Skeletal muscle satellite cell (primary cell): ENCODE measurements around the gene SARDH.

Experiments used
- H3K27me3 ChIP-seq: 2 replicates; pipeline ENCODE4 v1.7.0; 2013; ENCODE audit warnings: low read length; ENCODE audit not compliant: control insufficient read depth, insufficient read depth
- H3K36me3 ChIP-seq: 2 replicates; pipeline ENCODE4 v1.7.0; 2013; ENCODE audit warnings: mild to moderate bottlenecking, control low read depth, low read length; ENCODE audit not compliant: insufficient read depth
- H3K4me1 ChIP-seq: 2 replicates; pipeline ENCODE4 v1.7.0; 2013; ENCODE audit warnings: low read length; ENCODE audit not compliant: control insufficient read depth, insufficient read depth
- H3K4me2 ChIP-seq: 2 replicates; pipeline ENCODE4 v1.7.0; 2013; ENCODE audit warnings: mild to moderate bottlenecking, low read length
- H3K4me3 ChIP-seq: 2 replicates; pipeline ENCODE4 v1.7.0; 2013; ENCODE audit warnings: low read length
- H3K9ac ChIP-seq: 2 replicates; pipeline ENCODE4 v1.7.0; 2013; ENCODE audit warnings: mild to moderate bottlenecking, low read depth, low read length, moderate library complexity
- H3K9me3 ChIP-seq: replicated peaks from 2 replicates; pipeline ENCODE4 v1.7.0; 2013; ENCODE audit warnings: mild to moderate bottlenecking, control low read depth, low read length

SARDH gene

GRCh38 chr9:133735415-133735775 lies 2.8 kb downstream of the SARDH start:
- Histone ChIP-seq H3K4me3 (no peak overlapping the region), H3K4me1 (peaks cover 15% of the 10 kb centered on the region), H3K36me3 (no peaks in the 10 kb centered on the region), H3K9ac (no peak overlapping the region), H3K4me2 (no peak overlapping the region), H3K27me3 (no peaks in the 10 kb centered on the region), H3K9me3 (no peaks in the 10 kb centered on the region)

GRCh38 chr9:133734590-133735414 lies 3.4 kb downstream of the SARDH start:
- H3K4me3 ChIP-seq = no peak overlapping the region
- H3K9me3 ChIP-seq = no peaks in the 10 kb centered on the region
- no peak overlapping the region for H3K9ac ChIP-seq

GRCh38 chr9:133733796-133734533 lies 4.2 kb downstream of the SARDH start:
- Histone ChIP-seq H3K9ac (no peak overlapping the region), H3K36me3 (no peaks in the 10 kb centered on the region), H3K27me3 (peaks cover 4% of the 10 kb centered on the region), H3K4me1 (peaks cover 15% of the 10 kb centered on the region), H3K9me3 (no peaks in the 10 kb centered on the region), H3K4me3 (no peak overlapping the region), H3K4me2 (no peak overlapping the region)

More at GRCh38 chr9:133734590-133735414, 3.4 kb downstream of the SARDH start:
- H3K27me3 ChIP-seq = no peaks in the 10 kb centered on the region
- no peaks in the 10 kb centered on the region for H3K36me3 ChIP-seq
- H3K4me1 ChIP-seq = peaks cover 15% of the 10 kb centered on the region
- no peak overlapping the region for H3K4me2 ChIP-seq

- H3K4me3 ChIP-seq = no peak overlapping the region
- peaks cover 11% of the 10 kb centered on the region for H3K4me1 ChIP-seq
- no peak overlapping the region for H3K4me2 ChIP-seq
- no peaks in the 10 kb centered on the region for H3K9me3 ChIP-seq
- H3K36me3 ChIP-seq = no peaks in the 10 kb centered on the region
- H3K27me3 ChIP-seq = peaks cover 4% of the 10 kb centered on the region
- H3K9ac ChIP-seq = no peak overlapping the region
Observed at GRCh38 chr9:133733421-133733795, 4.7 kb downstream of the SARDH start.

- Histone ChIP-seq H3K9me3 (no peaks in the 10 kb centered on the region), H3K27me3 (peaks cover 4% of the 10 kb centered on the region), H3K4me3 (no peak overlapping the region), H3K9ac (no peak overlapping the region), H3K36me3 (no peaks in the 10 kb centered on the region), H3K4me1 (peaks cover 7% of the 10 kb centered on the region), H3K4me2 (no peak overlapping the region)
Observed at GRCh38 chr9:133732639-133733408, 5.3 kb downstream of the SARDH start.

GRCh38 chr9:133731876-133732638 lies 6.1 kb downstream of the SARDH start:
- H3K36me3 ChIP-seq = no peaks in the 10 kb centered on the region
- no peak overlapping the region for H3K9ac ChIP-seq
- no peaks in the 10 kb centered on the region for H3K4me1 ChIP-seq
- H3K4me3 ChIP-seq = no peak overlapping the region
- no peak overlapping the region for H3K4me2 ChIP-seq
- no peaks in the 10 kb centered on the region for H3K9me3 ChIP-seq
- H3K27me3 ChIP-seq = peaks cover 4% of the 10 kb centered on the region

- H3K27me3 ChIP-seq = peaks cover 4% of the 10 kb centered on the region
- H3K9me3 ChIP-seq = no peaks in the 10 kb centered on the region
- no peaks in the 10 kb centered on the region for H3K4me1 ChIP-seq
- H3K4me3 ChIP-seq = no peak overlapping the region
- no peak overlapping the region for H3K9ac ChIP-seq
- H3K36me3 ChIP-seq = no peaks in the 10 kb centered on the region
- H3K4me2 ChIP-seq = no peak overlapping the region
Observed at GRCh38 chr9:133730994-133731715, 7.0 kb downstream of the SARDH start.

- Histone ChIP-seq H3K4me2 (no peak overlapping the region), H3K36me3 (no peaks in the 10 kb centered on the region), H3K9ac (no peak overlapping the region), H3K4me1 (no peaks in the 10 kb centered on the region), H3K4me3 (no peak overlapping the region), H3K9me3 (no peaks in the 10 kb centered on the region), H3K27me3 (peaks cover 4% of the 10 kb centered on the region)
Observed at GRCh38 chr9:133729617-133730281, 8.4 kb downstream of the SARDH start.

- no peaks in the 10 kb centered on the region for H3K36me3 ChIP-seq
- H3K4me3 ChIP-seq = no peak overlapping the region
- peaks cover 4% of the 10 kb centered on the region for H3K27me3 ChIP-seq
- H3K4me1 ChIP-seq = no peaks in the 10 kb centered on the region
- H3K4me2 ChIP-seq = no peak overlapping the region
- no peak overlapping the region for H3K9ac ChIP-seq
- no peaks in the 10 kb centered on the region for H3K9me3 ChIP-seq
Observed at GRCh38 chr9:133728856-133729616, 9.1 kb downstream of the SARDH start.
